Suprapubic skin (tissue), 4 donors: ENCODE results near the gene RPL21. TPM values are rescaled to one million over a fixed set of nuclear protein-coding genes. Genes with fewer than 3 reads are reported as not detected.

Experiments
- DNase-seq, 2 donors: peaks; one replicate each; pipeline ENCODE4 v3.0.0-alpha.2; 2019; ENCODE audit warnings: low spot score in 2 of 2
- H3K27ac ChIP-seq: fragments of 200-600 bp; sonication (generic); one replicate; pipeline ENCODE4 v1.5.1; 2019
- H3K27me3 ChIP-seq: fragments of 200-600 bp; sonication (generic); one replicate; pipeline ENCODE4 v1.5.1; 2019
- H3K36me3 ChIP-seq: fragments of 200-600 bp; sonication (generic); one replicate; pipeline ENCODE4 v1.5.1; 2019
- H3K4me1 ChIP-seq: fragments of 200-600 bp; sonication (generic); one replicate; pipeline ENCODE4 v1.5.1; 2019
- H3K4me3 ChIP-seq: fragments of 200-600 bp; sonication (generic); one replicate; pipeline ENCODE4 v1.5.1; 2019; ENCODE audit warnings: mild to moderate bottlenecking
- H3K9me3 ChIP-seq: fragments of 200-600 bp; sonication (generic); one replicate; pipeline ENCODE4 v1.5.1; 2019
- EP300 ChIP-seq: sonication (generic); formaldehyde crosslinking; IDR thresholded peaks from one replicate; pipeline ENCODE4 v1.6.1; 2017; ENCODE audit warnings: antibody characterized with exemption
- POLR2A ChIP-seq, 2 donors: fragments of 450-650 bp; IDR thresholded peaks; one replicate each; pipeline ENCODE4 v1.6.1; 2017; ENCODE audit warnings: antibody characterized with exemption in 2 of 2, mild to moderate bottlenecking in 2 of 2, moderate library complexity in 2 of 2
- POLR2AphosphoS5 ChIP-seq, 3 donors: sonication (generic); formaldehyde crosslinking; IDR thresholded peaks; one replicate each; pipeline ENCODE4 v1.6.1; 2017; ENCODE audit warnings: antibody characterized with exemption in 3 of 3
- WGBS: methylation state at CpG from one replicate; pipeline ENCODE4 v1.1.5; 2018; 5-methylcytosine and 5-hydroxymethylcytosine counted together
- total RNA-seq, 4 donors: library from RNA; depleted of rRNA; stranded (reverse); fragments of >200 nt; gene quantifications; one replicate each; pipeline ENCODE4 v1.1.0, GENCODE V29; 2016
- TF ChIP-seq, protein P1 (sequence below), 2 donors: fragments of 200-600 bp in 1 of 2; fragments of 450-650 bp in 1 of 2; sonication (generic) in 1 of 2; IDR thresholded peaks; one replicate each; pipeline ENCODE4 v1.5.1; 2016 to 2019; ENCODE audit warnings: antibody characterized with exemption in 2 of 2, mild to moderate bottlenecking in 1 of 2, moderate library complexity in 1 of 2

Gene RPL21
- total RNA-seq, 4 donors from 2014 or later: 337 to 951 (median 832) TPM

DNA sequence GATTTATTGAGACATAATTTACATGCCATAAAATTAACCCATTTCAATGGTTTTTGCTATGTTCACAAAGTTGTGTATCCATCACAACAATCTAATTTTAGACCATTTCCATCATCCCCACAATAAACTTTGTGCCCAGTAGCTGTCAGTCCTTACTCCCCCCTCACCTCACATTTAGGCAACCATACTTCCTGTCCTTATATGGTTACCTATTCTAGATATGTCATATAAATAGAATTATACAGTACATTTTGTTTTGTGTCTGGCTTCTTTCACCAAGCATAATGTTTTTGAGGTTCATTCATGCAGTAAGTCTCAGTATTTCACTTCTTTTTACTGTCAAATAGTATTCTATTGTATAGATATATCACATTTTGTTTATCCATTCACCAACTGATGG lies 23.2 kb upstream of the RPL21 start:
- Histone ChIP-seq H3K9me3 (peaks cover 6% of the 10 kb centered on the region), H3K4me3 (no peak overlapping the region), H3K36me3 (no peaks in the 10 kb centered on the region), H3K4me1 (no peaks in the 10 kb centered on the region), H3K27ac (no peak overlapping the region), H3K27me3 (no peaks in the 10 kb centered on the region)
- TF ChIP-seq POLR2A (IDR thresholded peaks at IDR 0.05) (no peak), EP300 (no peak), POLR2AphosphoS5 (IDR thresholded peaks at IDR 0.05) (no peak)
- TF ChIP-seq, protein P1, sequence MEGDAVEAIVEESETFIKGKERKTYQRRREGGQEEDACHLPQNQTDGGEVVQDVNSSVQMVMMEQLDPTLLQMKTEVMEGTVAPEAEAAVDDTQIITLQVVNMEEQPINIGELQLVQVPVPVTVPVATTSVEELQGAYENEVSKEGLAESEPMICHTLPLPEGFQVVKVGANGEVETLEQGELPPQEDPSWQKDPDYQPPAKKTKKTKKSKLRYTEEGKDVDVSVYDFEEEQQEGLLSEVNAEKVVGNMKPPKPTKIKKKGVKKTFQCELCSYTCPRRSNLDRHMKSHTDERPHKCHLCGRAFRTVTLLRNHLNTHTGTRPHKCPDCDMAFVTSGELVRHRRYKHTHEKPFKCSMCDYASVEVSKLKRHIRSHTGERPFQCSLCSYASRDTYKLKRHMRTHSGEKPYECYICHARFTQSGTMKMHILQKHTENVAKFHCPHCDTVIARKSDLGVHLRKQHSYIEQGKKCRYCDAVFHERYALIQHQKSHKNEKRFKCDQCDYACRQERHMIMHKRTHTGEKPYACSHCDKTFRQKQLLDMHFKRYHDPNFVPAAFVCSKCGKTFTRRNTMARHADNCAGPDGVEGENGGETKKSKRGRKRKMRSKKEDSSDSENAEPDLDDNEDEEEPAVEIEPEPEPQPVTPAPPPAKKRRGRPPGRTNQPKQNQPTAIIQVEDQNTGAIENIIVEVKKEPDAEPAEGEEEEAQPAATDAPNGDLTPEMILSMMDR (IDR thresholded peaks at IDR 0.05): no peak
- DNase-seq: no peak

DNA sequence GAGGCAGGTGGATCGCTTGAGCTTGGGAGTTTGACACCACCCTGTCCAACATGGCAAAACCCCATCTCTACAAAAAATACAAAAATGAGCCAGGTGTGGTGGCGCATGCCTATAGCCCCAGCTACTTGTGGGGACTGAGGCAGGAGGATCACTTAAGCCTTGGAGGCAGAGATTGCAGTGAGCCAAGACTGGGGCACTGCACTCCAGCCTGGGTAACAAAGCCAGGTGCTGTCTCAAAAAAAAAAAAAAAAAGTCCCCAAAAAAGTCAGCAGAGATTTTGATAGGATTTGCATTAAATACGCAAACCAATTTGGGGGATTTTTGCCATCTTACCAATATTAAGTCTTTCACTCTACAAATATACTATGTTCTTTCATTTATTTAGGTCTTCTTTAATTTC lies 21.7 kb upstream of the RPL21 start:
- no peak for TF ChIP-seq EP300
- TF ChIP-seq, protein P1 (IDR thresholded peaks at IDR 0.05): no peak
- no peak for TF ChIP-seq POLR2A (IDR thresholded peaks at IDR 0.05)
- no peak for TF ChIP-seq POLR2AphosphoS5 (IDR thresholded peaks at IDR 0.05)
- Histone ChIP-seq H3K9me3 (peaks cover 6% of the 10 kb centered on the region), H3K27me3 (no peaks in the 10 kb centered on the region), H3K27ac (no peak overlapping the region), H3K36me3 (no peaks in the 10 kb centered on the region), H3K4me1 (no peaks in the 10 kb centered on the region), H3K4me3 (no peak overlapping the region)
- 98% methylated on average over 3 of the region's 3 CpGs for WGBS
- DNase-seq: no peak

DNA sequence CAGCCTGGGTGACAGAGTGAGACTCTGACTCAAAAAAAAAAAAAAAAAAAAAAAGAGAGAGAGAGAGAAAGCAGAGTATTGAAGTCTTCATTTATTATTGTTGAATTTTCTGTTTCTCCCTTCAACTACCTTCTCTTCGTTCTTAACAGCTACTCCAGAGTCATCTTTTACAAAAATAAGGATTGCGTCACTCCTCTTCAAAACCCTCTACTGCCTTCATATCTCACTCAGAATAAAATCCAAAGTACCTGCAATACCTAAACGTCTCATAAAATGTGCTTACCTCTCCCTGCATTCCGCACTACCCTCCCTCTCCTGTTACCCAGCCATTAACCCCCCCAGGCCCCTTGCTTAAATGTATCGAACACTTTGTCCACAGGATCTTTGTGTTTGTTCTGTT lies 17.4 kb upstream of the RPL21 start:
- H3K9me3 ChIP-seq: peaks cover 6% of the 10 kb centered on the region
- no peak for DNase-seq
- 88% methylated on average over 5 of the region's 5 CpGs for WGBS
- H3K4me3 ChIP-seq: no peak overlapping the region
- no peaks in the 10 kb centered on the region for H3K4me1 ChIP-seq
- no peaks in the 10 kb centered on the region for H3K36me3 ChIP-seq
- H3K27ac ChIP-seq: no peak overlapping the region
- TF ChIP-seq POLR2AphosphoS5 (IDR thresholded peaks at IDR 0.05) (no peak), EP300 (no peak), POLR2A (IDR thresholded peaks at IDR 0.05) (no peak)
- TF ChIP-seq, protein P1 (IDR thresholded peaks at IDR 0.05): no peak
- no peaks in the 10 kb centered on the region for H3K27me3 ChIP-seq

DNA sequence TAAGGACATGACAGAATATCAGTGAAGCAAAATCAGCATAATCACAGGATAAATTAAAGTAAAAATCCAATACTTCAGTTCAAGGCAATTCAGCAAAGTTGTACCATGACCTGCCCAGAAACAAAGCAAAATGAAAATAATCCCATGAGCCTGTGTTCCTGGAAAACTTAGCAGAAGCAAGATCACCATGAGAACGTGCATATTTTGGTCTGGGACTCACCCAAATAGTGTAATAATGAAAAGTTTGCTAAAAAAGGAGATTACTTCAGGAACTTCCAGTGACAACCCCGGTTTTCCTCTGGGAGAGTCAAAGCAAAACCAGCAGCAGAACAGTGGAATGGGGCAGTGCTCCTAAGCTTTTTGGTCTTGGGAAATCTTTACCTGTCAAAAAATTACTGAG lies 14.9 kb upstream of the RPL21 start:
- peaks cover 6% of the 10 kb centered on the region for H3K9me3 ChIP-seq
- WGBS: 60% methylated on average over 2 of the region's 2 CpGs
- H3K4me3 ChIP-seq: no peak overlapping the region
- no peaks in the 10 kb centered on the region for H3K27me3 ChIP-seq
- no peaks in the 10 kb centered on the region for H3K36me3 ChIP-seq
- TF ChIP-seq EP300 (no peak), POLR2AphosphoS5 (IDR thresholded peaks at IDR 0.05) (no peak), POLR2A (IDR thresholded peaks at IDR 0.05) (no peak)
- H3K4me1 ChIP-seq: no peaks in the 10 kb centered on the region
- no peak overlapping the region for H3K27ac ChIP-seq
- no peak for DNase-seq

DNA sequence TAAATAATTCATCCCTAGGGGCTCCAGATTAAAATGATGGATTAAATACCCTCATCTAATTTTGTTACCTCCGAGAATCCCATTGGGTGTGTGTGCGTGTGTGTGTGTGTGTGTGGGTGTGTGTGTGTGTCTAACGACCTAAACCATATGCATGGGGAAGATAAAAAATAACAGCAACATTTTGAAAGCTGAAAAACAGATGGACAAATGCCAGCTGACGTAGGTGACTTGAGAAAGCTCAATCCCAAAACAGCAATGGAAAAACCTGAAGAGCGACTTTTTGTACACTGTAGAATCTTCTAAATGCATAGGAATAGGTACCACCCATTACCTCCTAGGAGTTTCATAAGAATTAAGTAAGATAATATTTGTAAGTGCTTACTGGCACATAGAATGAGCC lies 8.7 kb upstream of the RPL21 start:
- no peaks in the 10 kb centered on the region for H3K9me3 ChIP-seq

More for the DNA sequence above, 8.7 kb upstream of the RPL21 start:
- 45% methylated on average over 5 of the region's 5 CpGs for WGBS
- H3K4me1 ChIP-seq: peaks cover 4% of the 10 kb centered on the region
- H3K4me3 ChIP-seq: no peak overlapping the region
- TF ChIP-seq, protein P1 (IDR thresholded peaks at IDR 0.05): no peak
- TF ChIP-seq POLR2A (IDR thresholded peaks at IDR 0.05): no peak
- TF ChIP-seq EP300: no peak
- no peak for TF ChIP-seq POLR2AphosphoS5 (IDR thresholded peaks at IDR 0.05)
- H3K36me3 ChIP-seq: peaks cover 4% of the 10 kb centered on the region
- no peaks in the 10 kb centered on the region for H3K27me3 ChIP-seq
- no peak overlapping the region for H3K27ac ChIP-seq
- no peak for DNase-seq
